Keratinocyte (primary cell): Measurements from ENCODE around the gene ATP11A. TPM values are rescaled to one million over a fixed set of nuclear protein-coding genes. Genes with fewer than 3 reads are reported as not detected.
"Not testable (repeated sequence)": the region's sequence is repeated elsewhere in the genome, so short reads cannot be mapped to it uniquely, and the experiment has no call there.

Experiments
- DNase-seq: peaks from one replicate; pipeline ENCODE4 v3.0.0-alpha.2; 2011; ENCODE audit warnings: low read depth, missing footprints, low spot score
- FAIRE-seq: peaks from 2 replicates; lab custom pipeline; 2011; peaks lifted over from hg19 to GRCh38; lab: Jason Lieb, UNC
- H2AFZ ChIP-seq: 2 replicates; pipeline ENCODE4 v1.6.0; 2012; ENCODE audit warnings: low read length, control low read depth, inconsistent platforms; ENCODE audit not compliant: control insufficient read depth
- H3K27ac ChIP-seq: 2 replicates; pipeline ENCODE4 v1.5.1; 2011; ENCODE audit warnings: low read length; ENCODE audit not compliant: control insufficient read depth, insufficient read depth
- H3K27me3 ChIP-seq: 3 replicates; pipeline ENCODE4 v1.6.0; 2011; ENCODE audit warnings: low read length; ENCODE audit not compliant: control insufficient read depth, insufficient read depth; ENCODE audit errors: extremely low read depth
- H3K36me3 ChIP-seq, 2 experiments: 2 replicates in 1 of 2; 3 replicates in 1 of 2; pipeline ENCODE4 v1.5.1; 2011; ENCODE audit warnings: low read length in 2 of 2, mild to moderate bottlenecking in 1 of 2; ENCODE audit not compliant: control insufficient read depth in 2 of 2, insufficient read depth in 2 of 2; ENCODE audit errors: extremely low read depth in 1 of 2
- H3K4me1 ChIP-seq: 3 replicates; pipeline ENCODE4 v1.5.1; 2011; ENCODE audit warnings: low read length; ENCODE audit not compliant: control insufficient read depth, insufficient read depth; ENCODE audit errors: extremely low read depth
- H3K4me2 ChIP-seq: 3 replicates; pipeline ENCODE4 v1.6.0; 2011; ENCODE audit warnings: low read depth, low read length; ENCODE audit not compliant: control insufficient read depth, insufficient read depth; ENCODE audit errors: extremely low read depth
- H3K4me3 ChIP-seq, 3 experiments: fragments of 200-600 bp in 1 of 3; sonication (generic) in 1 of 3; 2 replicates in 2 of 3; 3 replicates in 1 of 3; pipeline ENCODE4 v1.5.1; 2011 to 2016; ENCODE audit warnings: low read length in 3 of 3, mild to moderate bottlenecking in 3 of 3, control low read depth in 2 of 3, inconsistent platforms in 1 of 3, low read depth in 1 of 3, mixed read lengths in 1 of 3, mixed run types in 1 of 3, moderate library complexity in 1 of 3; ENCODE audit not compliant: control insufficient read depth in 2 of 3, insufficient read depth in 2 of 3; ENCODE audit errors: extremely low read depth in 1 of 3
- H3K79me2 ChIP-seq: 2 replicates; pipeline ENCODE4 v1.6.0; 2012; ENCODE audit warnings: low read length; ENCODE audit not compliant: control insufficient read depth, insufficient read depth
- H3K9ac ChIP-seq: 3 replicates; pipeline ENCODE4 v1.6.0; 2011; ENCODE audit warnings: low read length; ENCODE audit not compliant: control insufficient read depth, insufficient read depth; ENCODE audit errors: extremely low read depth
- H3K9me1 ChIP-seq: 3 replicates; pipeline ENCODE4 v1.6.0; 2011; ENCODE audit warnings: low read length; ENCODE audit not compliant: control insufficient read depth, insufficient read depth; ENCODE audit errors: extremely low read depth
- H3K9me3 ChIP-seq: 2 replicates; pipeline ENCODE4 v1.5.1; 2012; ENCODE audit warnings: low read depth, low read length; ENCODE audit not compliant: control insufficient read depth
- H4K20me1 ChIP-seq: 3 replicates; pipeline ENCODE4 v1.6.0; 2011; ENCODE audit warnings: low read length; ENCODE audit not compliant: control insufficient read depth, insufficient read depth; ENCODE audit errors: extremely low read depth
- EZH2 ChIP-seq: IDR thresholded peaks from one replicate; pipeline ENCODE4 v1.6.1; 2012; ENCODE audit warnings: inconsistent platforms, mild to moderate bottlenecking, low read length, moderate library complexity
- dilution Hi-C: fragments of 300-500 bp; cut with MboI; formaldehyde crosslinking; loops from one replicate; pipeline ENCODE4 v1.7.0; 2020; ENCODE audit warnings: low sequenced_read_pairs; ENCODE audit not compliant: extremely low pct_ligation_motif_present
- polyA plus RNA-seq, 5 experiments: library from polyadenylated mRNA; depleted of rRNA in 3 of 5; stranded (reverse) in 3 of 5; stranded (forward) in 1 of 5; unstranded in 1 of 5; fragments of >200 nt; gene quantifications; 1 replicate in 1 of 5; 2 replicates in 3 of 5; 3 replicates in 1 of 5; pipeline versions ENCODE4 v1.2.1 to v1.2.3, GENCODE V29; 2011 to 2012; ENCODE audit warnings: missing spikeins in 2 of 5, low read depth in 1 of 5, low replicate concordance in 1 of 5
- TF ChIP-seq, protein P1 (sequence below), 3 experiments: IDR thresholded peaks in 1 of 3; conservative IDR thresholded peaks in 1 of 3; optimal IDR thresholded peaks in 1 of 3; 2 replicates in 2 of 3; 3 replicates in 1 of 3; pipeline versions ENCODE3 to v1.5.1; 2011; ENCODE audit warnings: low read length in 3 of 3, mild to moderate bottlenecking in 3 of 3, moderate library complexity in 2 of 3, control low read depth in 1 of 3, inconsistent platforms in 1 of 3; ENCODE audit not compliant: insufficient read depth in 2 of 3; ENCODE audit errors: extremely low read depth in 1 of 3

Gene ATP11A
- polyA plus RNA-seq, 1 donor (not counting 4 experiments of a cell fraction or from before 2014, with no cell fraction given) = 4.3 TPM

DNA sequence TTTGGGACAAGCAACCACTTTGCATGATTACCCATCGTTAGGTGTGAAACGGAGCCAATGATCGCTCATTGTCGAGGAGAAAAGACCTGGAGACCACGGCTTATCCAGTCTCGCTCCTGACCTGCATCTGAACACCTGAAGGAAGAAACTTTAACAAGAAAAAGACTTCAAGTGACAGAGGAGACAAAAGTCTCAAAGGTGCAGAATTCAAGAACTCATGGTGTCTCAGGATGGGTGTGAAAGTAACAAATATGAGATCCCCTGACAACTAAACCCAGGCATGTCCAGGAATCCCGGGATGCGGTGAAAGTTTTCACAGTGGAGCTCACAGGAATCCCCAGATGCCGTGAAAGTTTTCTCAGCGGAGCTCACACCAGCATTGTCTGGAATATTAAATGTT is 6.3 kb upstream of the ATP11A start:
- TF ChIP-seq, protein P1, sequence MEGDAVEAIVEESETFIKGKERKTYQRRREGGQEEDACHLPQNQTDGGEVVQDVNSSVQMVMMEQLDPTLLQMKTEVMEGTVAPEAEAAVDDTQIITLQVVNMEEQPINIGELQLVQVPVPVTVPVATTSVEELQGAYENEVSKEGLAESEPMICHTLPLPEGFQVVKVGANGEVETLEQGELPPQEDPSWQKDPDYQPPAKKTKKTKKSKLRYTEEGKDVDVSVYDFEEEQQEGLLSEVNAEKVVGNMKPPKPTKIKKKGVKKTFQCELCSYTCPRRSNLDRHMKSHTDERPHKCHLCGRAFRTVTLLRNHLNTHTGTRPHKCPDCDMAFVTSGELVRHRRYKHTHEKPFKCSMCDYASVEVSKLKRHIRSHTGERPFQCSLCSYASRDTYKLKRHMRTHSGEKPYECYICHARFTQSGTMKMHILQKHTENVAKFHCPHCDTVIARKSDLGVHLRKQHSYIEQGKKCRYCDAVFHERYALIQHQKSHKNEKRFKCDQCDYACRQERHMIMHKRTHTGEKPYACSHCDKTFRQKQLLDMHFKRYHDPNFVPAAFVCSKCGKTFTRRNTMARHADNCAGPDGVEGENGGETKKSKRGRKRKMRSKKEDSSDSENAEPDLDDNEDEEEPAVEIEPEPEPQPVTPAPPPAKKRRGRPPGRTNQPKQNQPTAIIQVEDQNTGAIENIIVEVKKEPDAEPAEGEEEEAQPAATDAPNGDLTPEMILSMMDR (optimal IDR thresholded peaks at IDR 0.05 in 1 of 3, IDR thresholded peaks at IDR 0.05 in 1 of 3, conservative IDR thresholded peaks at IDR 0.05 in 1 of 3; ENCODE audit: extremely low read depth in 1 of 3, insufficient read depth in 2 of 3, low read length in 3 of 3) = no peak
- no peak for TF ChIP-seq EZH2
- dilution Hi-C loops = no loop called here

DNA sequence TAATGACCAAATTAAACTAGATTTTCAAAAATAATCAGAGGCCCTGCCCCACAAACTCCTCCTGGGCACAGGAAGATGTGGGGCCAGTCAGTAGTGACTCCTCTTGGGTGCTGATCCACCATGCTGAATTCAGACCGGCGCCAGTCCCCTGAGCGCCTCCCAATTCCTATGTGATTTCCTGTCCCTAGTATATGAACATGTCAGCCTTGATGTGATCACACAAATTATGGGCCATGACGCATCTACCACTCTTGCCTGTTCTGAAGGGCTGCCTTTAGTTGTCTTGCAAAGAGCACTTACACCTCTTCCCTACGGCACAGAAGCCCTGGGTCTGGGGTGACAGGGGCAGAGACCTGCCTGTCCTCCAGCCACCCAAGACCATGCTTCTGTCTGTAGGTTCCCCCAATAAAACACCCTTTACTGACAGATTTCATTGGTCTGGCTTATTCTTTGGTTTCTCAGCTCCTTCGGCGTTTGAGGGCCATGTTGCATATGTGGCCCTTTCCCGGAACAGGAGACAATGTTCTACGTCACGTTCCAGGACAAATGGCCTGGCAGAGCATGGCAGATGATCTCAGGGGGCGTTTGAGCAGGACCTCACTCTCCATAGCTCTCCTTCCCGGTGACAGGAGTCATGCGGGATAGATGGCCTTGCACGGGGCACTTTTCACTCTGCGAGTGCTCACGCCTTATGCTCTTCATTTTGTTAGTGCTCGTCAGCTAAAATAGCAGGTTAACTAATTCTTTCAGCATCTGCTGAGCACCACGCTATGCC is 5.6 kb upstream of the ATP11A start:
- Histone ChIP-seq H3K36me3 (no peaks in the 10 kb centered on the region), H3K4me2 (no peak overlapping the region), H3K9me1 (no peaks in the 10 kb centered on the region), H3K4me3 (no peak overlapping the region), H3K9me3 (no peaks in the 10 kb centered on the region), H2AFZ (no peak overlapping the region), H3K27me3 (peaks cover 3% of the 10 kb centered on the region), H3K4me1 (peaks cover 7% of the 10 kb centered on the region), H3K79me2 (no peaks in the 10 kb centered on the region), H3K9ac (no peak overlapping the region), H4K20me1 (no peaks in the 10 kb centered on the region), H3K27ac (no peak overlapping the region)
- FAIRE-seq (no peak), DNase-seq (no peak)
- TF ChIP-seq EZH2 = no peak
- TF ChIP-seq, protein P1 (optimal IDR thresholded peaks at IDR 0.05 in 1 of 3, IDR thresholded peaks at IDR 0.05 in 1 of 3, conservative IDR thresholded peaks at IDR 0.05 in 1 of 3; ENCODE audit: extremely low read depth in 1 of 3, insufficient read depth in 2 of 3, low read length in 3 of 3) = no peak
- dilution Hi-C loops = no loop called here

More for the DNA sequence above, 6.3 kb upstream of the ATP11A start:
- Histone ChIP-seq H3K9me3 (no peaks in the 10 kb centered on the region), H3K36me3 (no peaks in the 10 kb centered on the region), H3K27ac (no peak overlapping the region), H3K9me1 (no peaks in the 10 kb centered on the region), H3K27me3 (peaks cover 4% of the 10 kb centered on the region), H4K20me1 (no peaks in the 10 kb centered on the region), H3K4me3 (no peak overlapping the region), H3K4me2 (no peak overlapping the region), H3K79me2 (no peaks in the 10 kb centered on the region), H3K4me1 (peaks cover 5% of the 10 kb centered on the region), H2AFZ (no peak overlapping the region), H3K9ac (no peak overlapping the region)
- DNase-seq (no peak), FAIRE-seq (no peak)

DNA sequence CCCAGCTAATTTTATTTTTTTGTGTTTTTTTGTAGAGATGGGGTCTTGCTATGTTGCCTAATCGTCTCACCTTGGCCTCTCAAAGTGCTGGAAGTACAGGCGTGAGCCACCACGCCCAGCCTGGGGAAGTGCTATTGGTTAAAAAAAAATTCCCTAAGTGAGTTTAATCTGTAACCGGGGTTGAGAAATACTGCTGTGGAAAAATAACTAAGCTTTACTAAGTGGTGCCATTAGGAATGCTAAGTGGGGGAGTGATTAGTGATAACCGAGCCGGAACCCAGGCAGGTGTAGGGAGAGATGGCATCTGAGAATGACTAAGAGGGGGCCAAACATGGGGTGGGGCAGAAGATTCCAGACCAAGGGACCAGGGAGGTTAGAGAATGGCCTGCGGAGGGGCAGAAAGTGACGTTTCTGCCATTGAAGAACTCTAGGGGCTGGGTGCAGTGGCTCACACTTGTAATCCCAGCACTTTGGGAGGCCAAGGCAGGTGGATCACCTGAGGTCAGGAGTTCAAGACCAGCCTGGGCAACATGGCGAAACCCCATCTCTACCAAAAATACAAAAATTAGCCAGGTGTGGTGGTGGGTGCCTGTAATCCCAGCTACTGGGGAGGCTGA is 4.5 kb upstream of the ATP11A start:
- H3K79me2 ChIP-seq, H3K9ac ChIP-seq, H3K27me3 ChIP-seq, H3K4me2 ChIP-seq, H3K9me3 ChIP-seq, dilution Hi-C loops, H2AFZ ChIP-seq, H3K36me3 ChIP-seq, H3K9me1 ChIP-seq, H3K27ac ChIP-seq, H3K4me3 ChIP-seq, DNase-seq, H3K4me1 ChIP-seq, FAIRE-seq, H4K20me1 ChIP-seq: not testable (repeated sequence)
